H1 (cell line): ENCODE results near the gene CCDC93. TPM values are rescaled to one million over a fixed set of nuclear protein-coding genes. Genes with fewer than 3 reads are reported as not detected.

Experiments used
- ATF3 ChIP-seq: IDR thresholded peaks from 2 replicates; pipeline ENCODE4 v1.6.1; 2011; ENCODE audit warnings: low read depth, mild to moderate bottlenecking, low read length; ENCODE audit not compliant: insufficient read depth
- CHD7 ChIP-seq: fragments of 300-600 bp; sonication (generic); IDR thresholded peaks from 2 replicates; pipeline ENCODE4 v1.7.1; 2012; ENCODE audit warnings: low read length, moderate library complexity, mild to moderate bottlenecking, inconsistent platforms; ENCODE audit not compliant: insufficient replicate concordance
- EZH2 ChIP-seq: fragments of 200-600 bp; sonication (generic); IDR thresholded peaks from 2 replicates; pipeline ENCODE4 v1.7.1; 2012; ENCODE audit warnings: low read depth, mild to moderate bottlenecking, moderate library complexity, low read length, inconsistent platforms; ENCODE audit not compliant: severe bottlenecking
- GABPA ChIP-seq: IDR thresholded peaks from 2 replicates; pipeline ENCODE4 v1.6.1; 2011; ENCODE audit warnings: mild to moderate bottlenecking, low read length, moderate library complexity, borderline replicate concordance; ENCODE audit not compliant: insufficient read depth
- JUN ChIP-seq: IDR thresholded peaks from 2 replicates; pipeline ENCODE4 v1.6.1; 2011; ENCODE audit warnings: low read depth, mild to moderate bottlenecking, improper control_type of control experiment, low read length
- NANOG ChIP-seq: IDR thresholded peaks from 2 replicates; pipeline ENCODE4 v1.6.1; 2011; ENCODE audit warnings: low read length, low read depth, mild to moderate bottlenecking, inconsistent platforms; ENCODE audit not compliant: insufficient read depth, poor library complexity, severe bottlenecking
- POU5F1 ChIP-seq: IDR thresholded peaks from 2 replicates; pipeline ENCODE4 v1.6.1; 2011; ENCODE audit warnings: low read depth, mild to moderate bottlenecking, low read length, moderate library complexity
- RBBP5 ChIP-seq: IDR thresholded peaks from 2 replicates; pipeline ENCODE4 v1.7.1; 2012; ENCODE audit warnings: low read depth, mild to moderate bottlenecking, inconsistent platforms, low read length, moderate library complexity, borderline replicate concordance
- RFX5 ChIP-seq: IDR thresholded peaks from 2 replicates; pipeline ENCODE4 v1.6.1; 2011; ENCODE audit warnings: low read depth, low read length, improper control_type of control experiment, borderline replicate concordance
- SUZ12 ChIP-seq: fragments of 200-600 bp; sonication (generic); IDR thresholded peaks from 2 replicates; pipeline ENCODE4 v1.6.1; 2012; ENCODE audit warnings: mild to moderate bottlenecking, inconsistent platforms, low read length, moderate library complexity, mixed read lengths
- ZNF274 ChIP-seq: IDR thresholded peaks from 2 replicates; pipeline ENCODE4 v1.7.0; 2012; ENCODE audit warnings: low read length, borderline replicate concordance; ENCODE audit errors: extremely low read depth
- polyA plus RNA-seq, 7 experiments: library from polyadenylated mRNA; depleted of rRNA in 3 of 7; stranded (reverse) in 5 of 7; unstranded in 2 of 7; fragments of >200 nt in 5 of 7; fragments of 200-250 nt in 2 of 7; gene quantifications; 1 replicate in 5 of 7; 2 replicates in 1 of 7; 4 replicates in 1 of 7; pipeline versions ENCODE4 v1.2.1 to v1.2.3, GENCODE V29; 2011 to 2013; ENCODE audit warnings: missing spikeins in 2 of 7, mixed read lengths in 2 of 7
- total RNA-seq: library from RNA; stranded (reverse); fragmentation: NEBNext Ultra II Directional; extraction: Animal tissue kit (Norgen Biotek cat#: 25700); gene quantifications from 2 replicates; pipeline ENCODE4 v1.2.1, GENCODE V29; 2021

Gene CCDC93
- total and polyA plus RNA-seq, 2 of the 8 experiments (the other 6 are each of a cell fraction or from before 2014, with no cell fraction given): 5.5 to 18.0 TPM

GRCh38 chr2:118056801-118057200 lies 42.9 kb upstream of the CCDC93 start (continued):
- no peak for TF ChIP-seq CHD7
- no peak for TF ChIP-seq JUN
- TF ChIP-seq RBBP5: no peak
- no peak for TF ChIP-seq GABPA
- no peak for TF ChIP-seq ATF3
- TF ChIP-seq POU5F1: no peak
- no peak for TF ChIP-seq SUZ12
- TF ChIP-seq RFX5: no peak
- TF ChIP-seq NANOG: no peak
- no peak for TF ChIP-seq EZH2
- no peak for TF ChIP-seq ZNF274
